HL-60 (cell line): ENCODE data around the gene GLTP.

Experiments used
- GABPA ChIP-seq: IDR thresholded peaks from 2 replicates; pipeline ENCODE4 v1.6.1; 2012; ENCODE audit warnings: low read depth
- POLR2AphosphoS5 ChIP-seq: IDR thresholded peaks from 2 replicates; pipeline ENCODE4 v1.6.1; 2012; ENCODE audit warnings: low read depth
- TF ChIP-seq, protein P1 (sequence below): IDR thresholded peaks from one replicate; pipeline ENCODE4 v1.5.1; 2011; ENCODE audit warnings: low read length, control low read depth, inconsistent platforms; ENCODE audit not compliant: insufficient read depth
- TF ChIP-seq, protein P2 (sequence below): IDR thresholded peaks from 2 replicates; pipeline ENCODE4 v1.6.1; 2012; ENCODE audit warnings: low read depth; ENCODE audit not compliant: insufficient replicate concordance

DNA sequence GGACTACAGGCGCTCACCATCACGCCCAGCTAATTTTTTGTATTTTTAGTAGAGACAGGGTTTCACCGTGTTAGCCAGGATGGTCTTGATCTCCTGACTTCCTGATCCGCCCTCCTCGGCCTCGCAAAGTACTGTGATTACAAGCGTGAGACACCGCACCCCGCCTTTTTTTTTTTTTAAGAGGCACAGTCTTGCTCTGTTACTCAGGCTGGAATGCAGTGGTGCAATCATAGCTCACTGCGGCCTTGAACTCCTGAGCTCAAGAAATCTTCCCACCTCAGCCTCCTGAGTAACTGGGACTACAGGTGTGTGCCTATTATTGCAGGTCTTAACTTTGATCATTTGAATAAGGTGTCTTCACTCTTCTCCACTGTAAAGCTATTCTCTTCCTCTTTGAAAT, 5.3 kb upstream of the GLTP start:
- TF ChIP-seq, protein P1, sequence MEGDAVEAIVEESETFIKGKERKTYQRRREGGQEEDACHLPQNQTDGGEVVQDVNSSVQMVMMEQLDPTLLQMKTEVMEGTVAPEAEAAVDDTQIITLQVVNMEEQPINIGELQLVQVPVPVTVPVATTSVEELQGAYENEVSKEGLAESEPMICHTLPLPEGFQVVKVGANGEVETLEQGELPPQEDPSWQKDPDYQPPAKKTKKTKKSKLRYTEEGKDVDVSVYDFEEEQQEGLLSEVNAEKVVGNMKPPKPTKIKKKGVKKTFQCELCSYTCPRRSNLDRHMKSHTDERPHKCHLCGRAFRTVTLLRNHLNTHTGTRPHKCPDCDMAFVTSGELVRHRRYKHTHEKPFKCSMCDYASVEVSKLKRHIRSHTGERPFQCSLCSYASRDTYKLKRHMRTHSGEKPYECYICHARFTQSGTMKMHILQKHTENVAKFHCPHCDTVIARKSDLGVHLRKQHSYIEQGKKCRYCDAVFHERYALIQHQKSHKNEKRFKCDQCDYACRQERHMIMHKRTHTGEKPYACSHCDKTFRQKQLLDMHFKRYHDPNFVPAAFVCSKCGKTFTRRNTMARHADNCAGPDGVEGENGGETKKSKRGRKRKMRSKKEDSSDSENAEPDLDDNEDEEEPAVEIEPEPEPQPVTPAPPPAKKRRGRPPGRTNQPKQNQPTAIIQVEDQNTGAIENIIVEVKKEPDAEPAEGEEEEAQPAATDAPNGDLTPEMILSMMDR = no peak
- no peak for TF ChIP-seq POLR2AphosphoS5
- no peak for TF ChIP-seq GABPA
- TF ChIP-seq, protein P2, sequence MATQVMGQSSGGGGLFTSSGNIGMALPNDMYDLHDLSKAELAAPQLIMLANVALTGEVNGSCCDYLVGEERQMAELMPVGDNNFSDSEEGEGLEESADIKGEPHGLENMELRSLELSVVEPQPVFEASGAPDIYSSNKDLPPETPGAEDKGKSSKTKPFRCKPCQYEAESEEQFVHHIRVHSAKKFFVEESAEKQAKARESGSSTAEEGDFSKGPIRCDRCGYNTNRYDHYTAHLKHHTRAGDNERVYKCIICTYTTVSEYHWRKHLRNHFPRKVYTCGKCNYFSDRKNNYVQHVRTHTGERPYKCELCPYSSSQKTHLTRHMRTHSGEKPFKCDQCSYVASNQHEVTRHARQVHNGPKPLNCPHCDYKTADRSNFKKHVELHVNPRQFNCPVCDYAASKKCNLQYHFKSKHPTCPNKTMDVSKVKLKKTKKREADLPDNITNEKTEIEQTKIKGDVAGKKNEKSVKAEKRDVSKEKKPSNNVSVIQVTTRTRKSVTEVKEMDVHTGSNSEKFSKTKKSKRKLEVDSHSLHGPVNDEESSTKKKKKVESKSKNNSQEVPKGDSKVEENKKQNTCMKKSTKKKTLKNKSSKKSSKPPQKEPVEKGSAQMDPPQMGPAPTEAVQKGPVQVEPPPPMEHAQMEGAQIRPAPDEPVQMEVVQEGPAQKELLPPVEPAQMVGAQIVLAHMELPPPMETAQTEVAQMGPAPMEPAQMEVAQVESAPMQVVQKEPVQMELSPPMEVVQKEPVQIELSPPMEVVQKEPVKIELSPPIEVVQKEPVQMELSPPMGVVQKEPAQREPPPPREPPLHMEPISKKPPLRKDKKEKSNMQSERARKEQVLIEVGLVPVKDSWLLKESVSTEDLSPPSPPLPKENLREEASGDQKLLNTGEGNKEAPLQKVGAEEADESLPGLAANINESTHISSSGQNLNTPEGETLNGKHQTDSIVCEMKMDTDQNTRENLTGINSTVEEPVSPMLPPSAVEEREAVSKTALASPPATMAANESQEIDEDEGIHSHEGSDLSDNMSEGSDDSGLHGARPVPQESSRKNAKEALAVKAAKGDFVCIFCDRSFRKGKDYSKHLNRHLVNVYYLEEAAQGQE = no peak
